Testis (tissue), 2 donors: ENCODE measurements around the gene NLRP1.

Source experiments
- CTCF ChIP-seq, 3 experiments: fragments of 450-650 bp in 2 of 3; fragments of 200-600 bp in 1 of 3; sonication (generic) in 1 of 3; IDR thresholded peaks; one replicate each; pipeline ENCODE4 v1.5.1; 2016 to 2019; ENCODE audit warnings: antibody characterized with exemption in 3 of 3, mild to moderate bottlenecking in 2 of 3, moderate library complexity in 1 of 3
- POLR2A ChIP-seq: fragments of 450-650 bp; IDR thresholded peaks from one replicate; pipeline ENCODE4 v1.6.1; 2017; ENCODE audit warnings: antibody characterized with exemption, mild to moderate bottlenecking, moderate library complexity

DNA sequence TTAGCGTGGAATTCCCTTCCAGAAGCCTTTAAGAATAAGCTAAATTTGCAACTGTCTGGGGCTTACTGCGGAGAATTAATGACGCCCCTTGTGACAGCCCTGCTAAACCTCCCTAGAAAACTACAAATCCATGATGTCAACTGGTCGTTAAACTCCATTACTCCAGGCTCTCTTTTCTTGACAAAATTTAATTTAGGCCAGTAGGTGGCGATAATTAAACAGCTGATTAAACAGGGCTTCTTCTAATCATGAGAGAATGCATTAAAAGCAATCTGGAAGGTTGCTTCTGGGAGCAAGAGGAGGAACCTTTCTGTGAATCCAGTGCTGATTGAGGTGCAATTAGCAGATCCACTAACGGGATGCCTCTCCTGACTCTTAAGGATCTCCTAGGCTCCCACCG, 8.1 kb upstream of the NLRP1 start:
- TF ChIP-seq POLR2A (no peak), CTCF (IDR thresholded peaks at IDR 0.05) (peak in 2 of 3 experiments; percentile 37 to 57)
